NOMO-1 (cell line): ENCODE data around the gene DDX11.
"Not testable (repeated sequence)": the region's sequence is repeated elsewhere in the genome, so short reads cannot be mapped to it uniquely, and the experiment has no call there.

ENCODE experiments used
- DNase-seq, 2 experiments: peaks; one replicate each; lab custom pipeline; 2025; ENCODE audit not compliant: unreplicated experiment in 2 of 2; lab: John Stamatoyannopoulos, UW

Gene DDX11

GRCh38 chr12:31066196-31066595 is 7.5 kb upstream of the DDX11 start:
- DNase-seq, result not testable (repeated sequence)

GRCh38 chr12:31067656-31068055 is 6.0 kb upstream of the DDX11 start:
- DNase-seq, result not testable (repeated sequence)

DNA sequence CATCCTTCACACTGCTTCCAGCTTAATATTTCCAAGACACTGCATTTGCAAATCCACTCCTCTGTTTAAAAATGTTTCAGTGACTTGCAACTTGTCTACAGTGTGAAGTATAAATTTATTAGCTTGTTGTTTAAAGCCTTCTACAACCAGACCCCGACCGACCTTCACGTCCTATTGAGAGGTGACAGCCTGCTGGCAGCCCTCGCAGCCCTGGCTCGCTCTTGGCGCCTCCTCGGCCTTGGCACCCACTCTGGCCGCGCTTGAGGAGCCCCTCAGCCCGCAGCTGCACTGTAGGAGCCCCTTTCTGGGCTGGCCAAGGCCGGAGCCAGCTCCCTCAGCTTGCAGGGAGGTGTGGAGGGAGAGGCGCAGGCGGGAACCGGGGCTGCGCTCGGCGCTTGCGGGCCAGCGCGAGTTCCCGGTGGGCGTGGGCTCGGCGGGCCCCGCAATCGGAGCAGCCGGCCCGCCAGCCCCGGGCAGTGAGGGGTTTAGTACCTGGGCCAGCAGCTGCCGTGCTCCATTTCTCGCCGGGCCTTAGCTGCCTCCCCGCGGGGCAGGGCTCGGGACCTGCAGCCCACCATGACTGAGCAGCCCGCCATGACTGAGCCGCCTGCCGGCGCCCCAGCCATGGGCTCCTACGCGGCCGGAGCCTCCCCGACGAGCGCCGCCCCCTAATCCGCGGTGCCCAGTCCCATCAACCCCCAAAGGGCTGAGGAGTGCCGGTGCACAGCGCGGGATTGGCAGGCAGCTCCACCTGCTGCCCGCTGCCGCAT is 2.5 kb upstream of the DDX11 start:
- DNase-seq, result not testable (repeated sequence)

DNA sequence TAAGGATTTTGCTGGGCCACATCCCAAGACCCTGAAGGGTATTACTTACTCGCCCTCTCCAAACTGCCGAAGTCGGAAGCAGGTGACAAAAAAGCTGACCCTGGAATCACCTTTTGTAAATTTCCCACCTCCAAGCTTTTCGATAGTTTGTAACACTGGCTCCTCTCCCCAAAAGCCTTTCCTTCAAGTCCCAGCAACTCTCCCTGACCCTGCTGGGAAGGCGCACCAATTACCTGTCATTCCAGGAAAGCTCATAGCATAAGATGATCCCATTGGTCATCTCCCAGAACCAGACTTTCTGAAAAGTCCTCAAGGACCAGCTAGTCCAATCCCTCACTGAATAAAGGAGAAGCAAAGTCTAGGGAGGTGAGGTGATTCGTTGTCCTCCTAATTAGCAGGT is 698 bp upstream of the DDX11 start:
- DNase-seq, result not testable (repeated sequence)

DNA sequence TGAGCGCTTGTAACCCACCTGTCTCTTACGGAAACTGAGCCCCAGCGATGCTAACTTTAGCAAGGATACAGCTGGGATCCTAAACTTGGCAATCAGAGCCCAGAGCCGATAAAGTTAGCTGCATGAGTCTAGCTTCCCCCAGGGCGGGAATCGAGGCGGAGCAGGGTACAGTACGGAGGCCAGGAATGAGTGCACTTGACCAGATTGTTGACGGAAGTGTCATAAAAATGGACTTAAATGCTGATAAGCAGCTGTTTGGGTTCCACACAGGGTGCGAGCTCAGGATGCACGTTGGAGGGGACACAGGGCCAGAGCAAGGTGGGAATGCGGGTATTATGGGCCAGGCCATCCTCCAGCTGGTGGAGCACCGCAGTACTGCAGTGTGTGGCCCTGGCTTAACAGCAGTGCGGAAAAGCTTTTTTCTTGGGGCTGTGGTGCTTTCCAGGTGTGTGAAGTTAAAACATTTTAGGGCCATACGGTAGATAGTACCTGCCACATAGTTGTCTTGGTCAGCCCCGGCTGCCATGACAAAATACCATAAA is 744 bp downstream of the DDX11 start:
- not testable (repeated sequence) for DNase-seq

DNA sequence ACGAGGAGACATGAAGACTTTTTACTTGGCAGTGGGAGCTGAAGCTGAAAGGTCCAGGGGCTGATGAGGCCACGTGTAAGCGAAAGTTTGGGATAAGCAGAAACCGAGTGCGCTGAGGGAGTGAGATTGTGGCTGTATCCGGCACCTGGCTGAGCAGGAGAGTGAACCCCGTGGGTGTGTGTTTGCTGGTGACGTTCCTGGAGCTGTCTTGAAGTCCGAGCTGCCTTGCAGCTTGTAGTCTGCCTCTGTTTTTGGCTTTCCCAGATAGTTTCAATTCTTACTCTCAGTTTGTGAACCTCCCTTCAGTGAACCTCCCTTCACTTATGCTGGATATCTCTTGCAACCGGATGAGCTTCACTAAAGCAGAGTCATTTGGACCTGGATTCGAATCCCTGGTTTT is 2.5 kb downstream of the DDX11 start:
- not testable (repeated sequence) for DNase-seq

- not testable (repeated sequence) for DNase-seq
Measured at GRCh38 chr12:31077095-31077494, 3.4 kb downstream of the DDX11 start.

DNA sequence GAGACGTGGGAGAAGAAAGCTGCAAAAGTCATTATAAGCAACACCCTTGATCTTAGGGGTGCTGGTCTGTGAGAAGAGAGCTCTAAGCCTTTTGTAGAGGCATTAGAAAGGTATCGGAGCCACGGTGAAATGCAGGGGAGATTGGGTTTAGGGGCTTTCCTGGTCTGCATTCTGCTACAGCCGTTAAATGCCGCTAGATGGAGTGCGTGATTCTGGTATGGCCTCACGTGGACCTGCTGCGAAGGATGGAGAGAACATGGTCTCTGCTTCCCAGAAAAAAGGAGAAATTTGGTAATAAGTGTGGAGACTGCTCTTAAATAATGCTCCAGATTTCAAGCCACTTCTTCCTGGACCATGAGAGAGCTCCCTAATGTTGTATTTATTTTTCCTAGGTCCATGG is 4.3 kb downstream of the DDX11 start:
- DNase-seq, result not testable (repeated sequence)

DNA sequence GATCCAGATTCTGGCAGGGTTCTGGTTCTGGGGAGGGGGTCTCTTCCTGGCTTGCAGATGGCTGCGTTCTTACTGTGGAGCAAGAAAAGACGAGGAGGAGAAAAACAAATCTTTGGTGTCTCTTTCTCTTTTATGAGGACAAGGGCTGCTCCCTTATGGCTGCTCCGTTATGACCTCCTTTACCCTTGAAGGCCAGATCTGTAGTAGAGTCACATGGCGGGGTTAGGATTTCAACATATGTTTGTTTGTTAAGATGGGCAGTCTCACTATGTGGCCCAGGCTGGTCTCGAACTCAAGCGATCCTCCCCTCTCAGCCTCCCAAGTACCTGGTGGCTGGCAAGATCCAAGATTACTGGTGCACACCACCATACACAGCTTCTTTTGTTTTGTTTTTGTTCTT is 5.8 kb downstream of the DDX11 start:
- DNase-seq, result not testable (repeated sequence)

GRCh38 chr12:31080221-31080620 is 6.6 kb downstream of the DDX11 start:
- DNase-seq, result not testable (repeated sequence)

GRCh38 chr12:31081274-31081673 is 7.6 kb downstream of the DDX11 start:
- DNase-seq, result not testable (repeated sequence)

DNA sequence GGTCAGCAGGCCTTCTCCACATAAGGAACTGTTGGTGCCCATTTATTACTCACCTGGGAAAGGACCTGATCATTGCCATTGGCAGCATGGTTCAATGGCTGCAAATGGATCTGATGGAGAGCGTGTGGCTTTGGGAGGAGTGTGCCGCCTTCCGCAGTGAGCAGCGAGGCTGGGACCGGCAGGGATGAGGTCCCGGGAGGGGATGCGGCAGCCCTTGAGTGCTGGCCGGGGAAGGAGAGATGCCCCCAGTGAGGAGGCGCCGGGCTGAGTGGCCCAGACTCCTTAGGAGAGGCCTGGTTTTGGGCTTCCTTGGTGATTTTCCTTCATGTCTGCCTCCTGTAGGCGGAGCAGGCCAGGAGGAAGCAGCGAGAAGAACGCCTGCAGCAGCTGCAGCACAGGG is 10.6 kb downstream of the DDX11 start:
- DNase-seq, result not testable (repeated sequence)

GRCh38 chr12:31086032-31086431 is 12.4 kb downstream of the DDX11 start:
- DNase-seq, result not testable (repeated sequence)

- not testable (repeated sequence) for DNase-seq
Measured at GRCh38 chr12:31087486-31087885, 13.8 kb downstream of the DDX11 start.

- DNase-seq, result not testable (repeated sequence)
Measured at GRCh38 chr12:31087956-31088355, 14.3 kb downstream of the DDX11 start.

- no peak for DNase-seq
Measured at GRCh38 chr12:31089072-31089471, 15.4 kb downstream of the DDX11 start.

DNA sequence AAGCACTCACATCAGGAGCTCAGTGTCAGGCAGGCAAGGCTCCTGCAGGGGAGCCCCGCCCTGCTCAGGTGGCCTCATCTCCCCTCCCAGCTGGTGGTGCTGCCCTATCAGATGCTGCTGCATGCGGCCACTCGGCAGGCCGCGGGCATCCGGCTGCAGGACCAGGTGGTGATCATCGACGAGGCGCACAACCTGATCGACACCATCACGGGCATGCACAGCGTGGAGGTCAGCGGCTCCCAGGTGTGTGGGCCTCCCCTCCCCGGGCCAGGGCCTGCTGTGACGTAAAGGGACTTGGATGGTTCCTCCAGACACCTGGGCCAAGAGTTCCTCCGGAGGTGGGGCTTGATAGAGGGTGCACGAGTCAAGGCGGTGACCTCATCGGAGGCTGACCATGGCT is 18.0 kb downstream of the DDX11 start:
- not testable (repeated sequence) for DNase-seq

- DNase-seq, result not testable (repeated sequence)
Measured at GRCh38 chr12:31092718-31093117, 19.1 kb downstream of the DDX11 start.

DNA sequence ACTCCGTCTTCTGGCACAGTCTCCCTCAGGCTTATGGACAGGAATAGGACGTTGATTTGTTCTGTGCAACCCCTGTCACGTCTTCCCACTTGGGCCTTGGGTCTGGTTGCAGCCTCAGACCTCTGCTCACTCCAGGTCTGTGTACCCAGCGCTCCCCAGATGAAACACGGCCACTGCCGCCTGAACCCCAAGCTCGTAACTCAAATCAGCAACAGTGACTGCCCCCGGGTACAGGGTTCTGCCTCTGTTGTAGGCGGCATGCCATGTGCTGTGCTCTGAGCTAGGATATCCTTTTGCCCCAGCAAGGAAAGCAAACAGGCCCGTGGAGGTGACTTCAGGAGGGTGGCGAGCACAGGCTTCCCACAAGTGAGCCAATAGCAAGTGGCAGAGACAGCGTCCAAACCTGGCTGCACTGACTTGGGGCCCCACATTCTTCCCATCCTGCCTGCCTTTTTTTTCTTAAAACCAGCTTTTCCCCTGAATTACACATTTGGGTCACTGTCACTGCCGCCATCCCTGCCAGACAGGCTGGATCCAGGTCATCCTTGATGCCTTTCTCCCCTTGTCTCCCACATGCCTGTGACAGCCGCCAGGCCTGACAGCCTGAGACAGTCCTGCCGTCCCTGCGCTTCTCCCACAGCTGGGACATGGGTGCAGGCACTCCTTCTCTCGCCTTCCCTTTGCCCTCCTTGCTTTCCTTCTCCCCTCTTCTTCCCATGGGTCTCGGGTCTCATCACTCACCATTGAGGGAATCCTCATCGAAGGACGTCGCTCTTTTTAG is 21.6 kb downstream of the DDX11 start:
- DNase-seq, result not testable (repeated sequence)

- DNase-seq, result not testable (repeated sequence)
Measured at GRCh38 chr12:31096251-31097065, 22.8 kb downstream of the DDX11 start.

- not testable (repeated sequence) for DNase-seq
Measured at GRCh38 chr12:31097819-31098218, 24.2 kb downstream of the DDX11 start.
